Hippocampal formation (tissue), 2 donors: ENCODE results near the gene USP17L17.
"Not testable (repeated sequence)": the region's sequence is repeated elsewhere in the genome, so short reads cannot be mapped to it uniquely, and the experiment has no call there.

Source experiments
- DNase-seq, 2 donors: peaks; one replicate each; lab custom pipeline; 2025; lab: John Stamatoyannopoulos, UW

Gene USP17L17

GRCh38 chr4:9243579-9243978 lies at the start of gene USP17L17:
TSS of gene USP17L17 (plus strand) at chr4:9243879. CDS start at chr4:9243879, 0 bp downstream.
- not testable (repeated sequence) for DNase-seq

- DNase-seq: not testable (repeated sequence)
Measured at GRCh38 chr4:9210357-9210756, 33.3 kb upstream of the USP17L17 start, which contains the start of gene USP17L10. TSS of gene USP17L10 (plus strand) at chr4:9210657. CDS start at chr4:9210657, 0 bp downstream.

GRCh38 chr4:9214701-9215100 lies 29.0 kb upstream of the USP17L17 start:
- DNase-seq: not testable (repeated sequence)

GRCh38 chr4:9215105-9215504 lies 28.6 kb upstream of the USP17L17 start, which contains the start of gene USP17L11:
TSS of gene USP17L11 (plus strand) at chr4:9215405. CDS start at chr4:9215405, 0 bp downstream.
- DNase-seq: not testable (repeated sequence)

- DNase-seq: not testable (repeated sequence)
Measured at GRCh38 chr4:9219852-9220251, 23.8 kb upstream of the USP17L17 start, which contains the start of gene USP17L12. TSS of gene USP17L12 (plus strand) at chr4:9220152. CDS start at chr4:9220152, 0 bp downstream.

GRCh38 chr4:9224596-9224995 lies 19.1 kb upstream of the USP17L17 start, which contains the start of gene USP17L13:
TSS of gene USP17L13 (plus strand) at chr4:9224896. CDS start at chr4:9224896, 0 bp downstream.
- DNase-seq: not testable (repeated sequence)

- DNase-seq: not testable (repeated sequence)
Measured at GRCh38 chr4:9230249-9230648, 13.4 kb upstream of the USP17L17 start.

- not testable (repeated sequence) for DNase-seq
Measured at GRCh38 chr4:9234085-9234484, 9.6 kb upstream of the USP17L17 start, which contains the start of gene USP17L15. TSS of gene USP17L15 (plus strand) at chr4:9234385. CDS start at chr4:9234385, 0 bp downstream.

- DNase-seq: not testable (repeated sequence)
Measured at GRCh38 chr4:9238461-9238860, 5.2 kb upstream of the USP17L17 start.

- DNase-seq: not testable (repeated sequence)
Measured at GRCh38 chr4:9247953-9248680, 4.4 kb downstream of the USP17L17 start, which contains the start of gene USP17L18. TSS of gene USP17L18 (plus strand) at chr4:9248630. CDS start at chr4:9248630, 0 bp downstream.

GRCh38 chr4:9253078-9253477 lies 9.4 kb downstream of the USP17L17 start, which contains the start of gene USP17L19:
TSS of gene USP17L19 (plus strand) at chr4:9253378. CDS start at chr4:9253378, 0 bp downstream.
- DNase-seq: not testable (repeated sequence)

- DNase-seq: not testable (repeated sequence)
Measured at GRCh38 chr4:9257824-9258223, 14.1 kb downstream of the USP17L17 start, which contains the start of gene USP17L20. TSS of gene USP17L20 (plus strand) at chr4:9258124. CDS start at chr4:9258124, 0 bp downstream.

GRCh38 chr4:9262572-9262971 lies 18.9 kb downstream of the USP17L17 start, which contains the start of gene USP17L21:
TSS of gene USP17L21 (plus strand) at chr4:9262872. CDS start at chr4:9262872, 0 bp downstream.
- not testable (repeated sequence) for DNase-seq

GRCh38 chr4:9267319-9267718 lies 23.6 kb downstream of the USP17L17 start, which contains the start of gene USP17L22:
TSS of gene USP17L22 (plus strand) at chr4:9267619. CDS start at chr4:9267619, 0 bp downstream.
- not testable (repeated sequence) for DNase-seq

GRCh38 chr4:9271719-9272118 lies 28.0 kb downstream of the USP17L17 start:
- not testable (repeated sequence) for DNase-seq
